Smooth muscle cell (in vitro differentiated cells): ENCODE measurements around the gene ITSN1. TPM values are rescaled to one million over a fixed set of nuclear protein-coding genes. Genes with fewer than 3 reads are reported as not detected.

ENCODE experiments used
- DNase-seq: peaks from one replicate; lab custom pipeline; 2025; ENCODE audit not compliant: unreplicated experiment; lab: John Stamatoyannopoulos, UW
- H2AFZ ChIP-seq: fragments of 200-600 bp; sonication (generic); 2 replicates; pipeline ENCODE4 v1.6.0; 2016; ENCODE audit warnings: antibody characterized with exemption, low read depth, mild to moderate bottlenecking
- H3F3A ChIP-seq: fragments of 200-600 bp; sonication (generic); 2 replicates; pipeline ENCODE4 v1.6.0; 2017; ENCODE audit warnings: antibody characterized with exemption, low read depth
- H3K27ac ChIP-seq: fragments of 200-600 bp; sonication (generic); 2 replicates; pipeline ENCODE4 v1.5.1; 2016; ENCODE audit warnings: low read depth, mild to moderate bottlenecking
- H3K27me3 ChIP-seq: fragments of 200-600 bp; sonication (generic); 2 replicates; pipeline ENCODE4 v1.6.1; 2016; ENCODE audit warnings: low read depth, mild to moderate bottlenecking
- H3K36me3 ChIP-seq: fragments of 200-600 bp; sonication (generic); 2 replicates; pipeline ENCODE4 v1.5.1; 2016; ENCODE audit warnings: low read depth
- H3K4me1 ChIP-seq: fragments of 200-600 bp; sonication (generic); 2 replicates; pipeline ENCODE4 v1.5.1; 2016; ENCODE audit warnings: low read depth
- H3K4me2 ChIP-seq: fragments of 200-600 bp; sonication (generic); 2 replicates; pipeline ENCODE4 v1.6.0; 2016; ENCODE audit warnings: mild to moderate bottlenecking
- H3K4me3 ChIP-seq: fragments of 200-600 bp; sonication (generic); 2 replicates; pipeline ENCODE4 v1.5.1; 2016; ENCODE audit warnings: mild to moderate bottlenecking
- H3K79me2 ChIP-seq: fragments of 200-600 bp; sonication (generic); 2 replicates; pipeline ENCODE4 v1.6.0; 2016; ENCODE audit warnings: low read depth, mild to moderate bottlenecking
- H3K9ac ChIP-seq: fragments of 200-600 bp; sonication (generic); 2 replicates; pipeline ENCODE4 v1.6.0; 2016; ENCODE audit warnings: low read depth
- H3K9me3 ChIP-seq: fragments of 200-600 bp; sonication (generic); replicated peaks from 2 replicates; pipeline ENCODE4 v1.5.1; 2016; ENCODE audit warnings: low read depth
- H4K20me1 ChIP-seq: fragments of 200-600 bp; sonication (generic); 2 replicates; pipeline ENCODE4 v1.6.0; 2016; ENCODE audit warnings: low read depth
- WGBS: methylation state at CpG from one replicate; pipeline ENCODE4 v1.1.7; 2016; ENCODE audit warnings: low lambda C conversion rate; 5-methylcytosine and 5-hydroxymethylcytosine counted together
- polyA plus RNA-seq: library from polyadenylated mRNA; unstranded; fragments of >200 nt; fragmentation: Nextera tagmentation; extraction: Ambion mirVana; gene quantifications from 2 replicates; pipeline ENCODE4 v1.2.1, GENCODE V29; 2016
- total RNA-seq: library from RNA; depleted of rRNA; stranded (reverse); fragments of >200 nt; gene quantifications from 2 replicates; pipeline ENCODE4 v1.2.3, GENCODE V29; 2014
- TF ChIP-seq, protein P1 (sequence below): fragments of 200-600 bp; sonication (generic); IDR thresholded peaks from 2 replicates; pipeline ENCODE4 v1.5.1; 2017; ENCODE audit warnings: borderline replicate concordance, mild to moderate bottlenecking, antibody characterized with exemption; ENCODE audit not compliant: insufficient read depth, poor library complexity, severe bottlenecking

The ITSN1 gene
- total and polyA plus RNA-seq, 2 experiments from 2014 or later: 36.4 to 76.5 TPM

DNA sequence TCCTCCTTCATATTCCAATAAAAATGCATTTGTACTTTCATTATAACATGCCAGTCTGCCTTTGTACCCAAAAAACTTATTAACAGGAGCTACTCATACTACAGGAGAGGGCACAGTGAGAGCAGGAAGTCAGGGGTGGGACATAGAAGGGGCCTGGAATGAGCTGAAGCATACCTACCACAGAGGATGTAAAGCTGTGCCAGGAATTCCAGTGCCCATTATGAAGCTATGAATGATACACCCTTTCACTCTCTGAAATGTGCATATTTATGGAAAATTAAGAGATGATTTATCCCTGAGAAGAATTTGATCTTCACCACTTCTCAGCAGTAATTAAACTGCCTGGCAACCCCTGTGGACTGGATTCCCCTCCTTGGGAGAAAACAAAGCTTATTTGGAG lies 207.5 kb downstream of the ITSN1 start:
- Histone ChIP-seq H3K4me3 (no peak overlapping the region), H3K79me2 (no peaks in the 10 kb centered on the region), H3K9me3 (no peaks in the 10 kb centered on the region), H3K4me1 (peaks cover 5% of the 10 kb centered on the region), H2AFZ (no peak overlapping the region), H3K9ac (no peak overlapping the region), H3K27ac (no peak overlapping the region), H4K20me1 (no peaks in the 10 kb centered on the region), H3K36me3 (no peaks in the 10 kb centered on the region), H3K4me2 (no peak overlapping the region), H3K27me3 (no peaks in the 10 kb centered on the region), H3F3A (no peaks in the 10 kb centered on the region)
- DNase-seq: no peak
- TF ChIP-seq, protein P1, sequence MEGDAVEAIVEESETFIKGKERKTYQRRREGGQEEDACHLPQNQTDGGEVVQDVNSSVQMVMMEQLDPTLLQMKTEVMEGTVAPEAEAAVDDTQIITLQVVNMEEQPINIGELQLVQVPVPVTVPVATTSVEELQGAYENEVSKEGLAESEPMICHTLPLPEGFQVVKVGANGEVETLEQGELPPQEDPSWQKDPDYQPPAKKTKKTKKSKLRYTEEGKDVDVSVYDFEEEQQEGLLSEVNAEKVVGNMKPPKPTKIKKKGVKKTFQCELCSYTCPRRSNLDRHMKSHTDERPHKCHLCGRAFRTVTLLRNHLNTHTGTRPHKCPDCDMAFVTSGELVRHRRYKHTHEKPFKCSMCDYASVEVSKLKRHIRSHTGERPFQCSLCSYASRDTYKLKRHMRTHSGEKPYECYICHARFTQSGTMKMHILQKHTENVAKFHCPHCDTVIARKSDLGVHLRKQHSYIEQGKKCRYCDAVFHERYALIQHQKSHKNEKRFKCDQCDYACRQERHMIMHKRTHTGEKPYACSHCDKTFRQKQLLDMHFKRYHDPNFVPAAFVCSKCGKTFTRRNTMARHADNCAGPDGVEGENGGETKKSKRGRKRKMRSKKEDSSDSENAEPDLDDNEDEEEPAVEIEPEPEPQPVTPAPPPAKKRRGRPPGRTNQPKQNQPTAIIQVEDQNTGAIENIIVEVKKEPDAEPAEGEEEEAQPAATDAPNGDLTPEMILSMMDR: no peak

DNA sequence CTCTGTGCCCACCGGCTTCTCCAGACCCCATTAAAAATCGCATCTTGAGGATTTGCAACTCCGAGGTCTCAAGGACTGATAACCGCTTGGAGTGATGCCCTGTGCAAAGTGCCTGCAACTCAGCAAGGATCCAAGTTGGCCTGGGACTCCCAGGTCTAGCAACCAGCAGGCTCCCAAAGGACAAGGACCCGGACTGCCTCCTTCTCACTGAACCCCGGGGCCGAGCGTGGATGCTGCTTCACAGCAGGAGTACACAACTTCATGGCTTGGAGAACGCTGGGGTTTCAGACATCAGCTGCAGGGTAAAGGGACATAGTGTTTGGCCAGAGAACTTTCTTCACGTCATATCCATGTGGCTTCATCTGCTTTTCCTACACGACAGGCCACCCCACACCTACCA lies 208.1 kb downstream of the ITSN1 start:
- H3K9me3 ChIP-seq: no peaks in the 10 kb centered on the region
- TF ChIP-seq, protein P1: no peak
- H3K36me3 ChIP-seq: no peaks in the 10 kb centered on the region
- H3K27me3 ChIP-seq: no peaks in the 10 kb centered on the region
- H4K20me1 ChIP-seq: no peaks in the 10 kb centered on the region
- no peak overlapping the region for H2AFZ ChIP-seq
- no peak overlapping the region for H3K27ac ChIP-seq
- H3K4me1 ChIP-seq: peaks cover 3% of the 10 kb centered on the region
- DNase-seq: no peak
- H3K4me2 ChIP-seq: no peak overlapping the region
- H3K79me2 ChIP-seq: no peaks in the 10 kb centered on the region
- H3K9ac ChIP-seq: no peak overlapping the region
- H3F3A ChIP-seq: no peaks in the 10 kb centered on the region
- H3K4me3 ChIP-seq: no peak overlapping the region
- 91% methylated on average over 11 of the region's 11 CpGs for WGBS

DNA sequence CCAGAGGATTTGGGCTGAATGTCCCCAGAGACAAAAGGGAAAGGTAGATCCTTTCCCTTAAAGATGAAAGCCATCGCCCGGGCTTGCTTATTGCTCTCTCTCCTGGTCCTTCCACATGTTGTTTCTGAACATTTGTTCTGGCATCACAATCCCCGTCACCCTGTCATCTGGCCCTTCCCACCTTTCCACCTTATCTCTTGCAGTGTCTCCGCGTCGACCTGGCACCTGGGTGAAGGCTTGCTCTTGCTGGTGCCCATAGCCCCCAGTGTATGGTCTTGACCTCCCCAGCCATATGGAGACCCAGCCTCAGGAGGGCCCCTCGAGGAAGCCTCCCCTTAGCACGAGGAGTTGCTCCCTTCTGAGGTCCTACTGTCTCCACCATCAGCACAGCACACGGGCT lies 208.7 kb downstream of the ITSN1 start:
- Histone ChIP-seq H3K9me3 (no peaks in the 10 kb centered on the region), H3K4me1 (no peaks in the 10 kb centered on the region), H3K27me3 (no peaks in the 10 kb centered on the region), H3K9ac (no peak overlapping the region), H3F3A (no peaks in the 10 kb centered on the region), H3K27ac (no peak overlapping the region), H3K79me2 (no peaks in the 10 kb centered on the region), H4K20me1 (no peaks in the 10 kb centered on the region), H3K4me2 (no peak overlapping the region), H2AFZ (no peak overlapping the region), H3K36me3 (no peaks in the 10 kb centered on the region), H3K4me3 (no peak overlapping the region)
- no peak for DNase-seq
- WGBS: 97% methylated on average over 9 of the region's 9 CpGs
- TF ChIP-seq, protein P1: no peak

DNA sequence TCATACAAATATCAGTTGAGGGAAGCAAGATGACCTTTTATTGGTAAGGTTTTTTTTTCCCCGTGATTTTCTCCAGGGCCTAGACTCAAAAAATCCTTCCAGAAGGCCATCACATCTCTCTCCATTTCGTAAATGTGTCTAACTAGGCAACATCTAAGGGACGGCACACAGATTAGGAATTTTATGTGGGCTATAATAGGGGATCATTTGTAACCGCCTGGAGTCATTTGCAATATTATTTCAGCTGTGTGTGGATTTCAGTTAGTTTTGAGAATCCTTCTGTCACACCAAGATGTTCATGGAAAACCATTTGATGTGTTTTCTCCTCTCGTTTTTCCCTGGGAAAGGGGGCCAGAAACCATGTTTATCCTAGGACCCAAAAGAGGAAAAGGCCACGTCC lies 210.2 kb downstream of the ITSN1 start:
- Histone ChIP-seq H3K9me3 (no peaks in the 10 kb centered on the region), H3K9ac (no peak overlapping the region), H3K27me3 (no peaks in the 10 kb centered on the region), H3F3A (no peaks in the 10 kb centered on the region), H3K27ac (no peak overlapping the region), H3K79me2 (no peaks in the 10 kb centered on the region), H4K20me1 (no peaks in the 10 kb centered on the region), H3K4me2 (no peak overlapping the region), H3K36me3 (no peaks in the 10 kb centered on the region), H2AFZ (no peak overlapping the region), H3K4me3 (no peak overlapping the region), H3K4me1 (no peaks in the 10 kb centered on the region)
- no peak for DNase-seq
- TF ChIP-seq, protein P1: no peak
- 65% methylated on average over 6 of the region's 6 CpGs for WGBS
